ENCODE data around the gene MAD1L1. TPM values are rescaled to one million over a fixed set of nuclear protein-coding genes. Genes with fewer than 3 reads are reported as not detected.

Gene MAD1L1
- total RNA-seq, 1 donor from 2014 or later: 58.0 TPM

- no peak for DNase-seq
These were observed 14.3 kb downstream of the MAD1L1 start for GRCh38 chr7:2218444-2218785.

- DNase-seq: no peak
These were observed 14.9 kb downstream of the MAD1L1 start for GRCh38 chr7:2217716-2218443.

- no peak for DNase-seq
These were observed 15.5 kb downstream of the MAD1L1 start for GRCh38 chr7:2217206-2217605.

- DNase-seq: no peak
These were observed 16.9 kb downstream of the MAD1L1 start for GRCh38 chr7:2215851-2216250.

GRCh38 chr7:2214636-2215035 is 18.1 kb downstream of the MAD1L1 start:
- no peak for DNase-seq

- DNase-seq: no peak
These were observed 19.1 kb downstream of the MAD1L1 start for GRCh38 chr7:2213551-2214215.

GRCh38 chr7:2212906-2213305 is 19.8 kb downstream of the MAD1L1 start:
- no peak for DNase-seq

- no peak for DNase-seq
These were observed 20.8 kb downstream of the MAD1L1 start for GRCh38 chr7:2211926-2212325.

- DNase-seq: no peak
These were observed 21.4 kb downstream of the MAD1L1 start for GRCh38 chr7:2211259-2211880.

GRCh38 chr7:2210551-2211258 is 22.0 kb downstream of the MAD1L1 start:
- DNase-seq: no peak

GRCh38 chr7:2209961-2210323 is 22.8 kb downstream of the MAD1L1 start:
- no peak for DNase-seq

GRCh38 chr7:2209146-2209960 is 23.4 kb downstream of the MAD1L1 start:
- peak; percentile 81 for DNase-seq

GRCh38 chr7:2208712-2209111 is 24.0 kb downstream of the MAD1L1 start:
- DNase-seq: no peak

GRCh38 chr7:2205036-2205780 is 27.5 kb downstream of the MAD1L1 start:
- DNase-seq: no peak

GRCh38 chr7:2204446-2204845 is 28.3 kb downstream of the MAD1L1 start:
- DNase-seq: no peak

GRCh38 chr7:2203766-2204300 is 28.9 kb downstream of the MAD1L1 start:
- no peak for DNase-seq

- peak; percentile 91 for DNase-seq
These were observed 29.6 kb downstream of the MAD1L1 start for GRCh38 chr7:2202901-2203765.

- DNase-seq: no peak
These were observed 30.4 kb downstream of the MAD1L1 start for GRCh38 chr7:2202361-2202761.

- DNase-seq: peak; percentile 67
These were observed 30.9 kb downstream of the MAD1L1 start for GRCh38 chr7:2201686-2202360.

- no peak for DNase-seq
These were observed 31.6 kb downstream of the MAD1L1 start for GRCh38 chr7:2201128-2201527.
